ENCODE measurements around the gene FMOD. TPM values are rescaled to one million over a fixed set of nuclear protein-coding genes. Genes with fewer than 3 reads are reported as not detected.
"Not testable (repeated sequence)": the region's sequence is repeated elsewhere in the genome, so short reads cannot be mapped to it uniquely, and the experiment has no call there.

Gene FMOD
- polyA plus RNA-seq, 6 donors from 2014 or later: not detected

DNA sequence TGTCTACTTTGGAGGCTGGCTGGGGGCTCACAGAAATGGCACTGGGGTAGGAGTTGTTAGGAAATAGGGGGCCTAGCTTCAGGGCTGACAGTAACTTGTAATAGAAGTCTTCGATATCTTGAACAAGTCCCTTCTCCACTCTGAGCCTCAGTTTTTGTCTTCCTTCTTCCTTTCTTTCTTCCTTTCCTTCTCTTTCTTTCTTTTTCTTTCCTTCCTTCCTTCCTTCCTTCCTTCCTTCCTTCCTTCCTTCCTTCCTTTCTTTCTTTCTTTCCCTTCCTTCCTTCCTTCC, 32.7 kb downstream of the FMOD start:
- Mint-ChIP-seq H3K27ac (peak overlapping the region in 4 of 6 donors; percentile 34 to 95 (median 52)), H3K4me1 (peaks cover 63 to 85% (median 74%) of the 10 kb centered on the region in 3 donors), H3K27me3 (no peaks in the 10 kb centered on the region), H3K4me3 (no peak overlapping the region), H3K36me3 (peaks cover 0 to 9% of the 10 kb centered on the region in 2 donors), H3K9me3 (no peaks in the 10 kb centered on the region)
- DNase-seq: no peak
- no peak for ATAC-seq (ENCODE audit: low read depth in 2 of 2)

DNA sequence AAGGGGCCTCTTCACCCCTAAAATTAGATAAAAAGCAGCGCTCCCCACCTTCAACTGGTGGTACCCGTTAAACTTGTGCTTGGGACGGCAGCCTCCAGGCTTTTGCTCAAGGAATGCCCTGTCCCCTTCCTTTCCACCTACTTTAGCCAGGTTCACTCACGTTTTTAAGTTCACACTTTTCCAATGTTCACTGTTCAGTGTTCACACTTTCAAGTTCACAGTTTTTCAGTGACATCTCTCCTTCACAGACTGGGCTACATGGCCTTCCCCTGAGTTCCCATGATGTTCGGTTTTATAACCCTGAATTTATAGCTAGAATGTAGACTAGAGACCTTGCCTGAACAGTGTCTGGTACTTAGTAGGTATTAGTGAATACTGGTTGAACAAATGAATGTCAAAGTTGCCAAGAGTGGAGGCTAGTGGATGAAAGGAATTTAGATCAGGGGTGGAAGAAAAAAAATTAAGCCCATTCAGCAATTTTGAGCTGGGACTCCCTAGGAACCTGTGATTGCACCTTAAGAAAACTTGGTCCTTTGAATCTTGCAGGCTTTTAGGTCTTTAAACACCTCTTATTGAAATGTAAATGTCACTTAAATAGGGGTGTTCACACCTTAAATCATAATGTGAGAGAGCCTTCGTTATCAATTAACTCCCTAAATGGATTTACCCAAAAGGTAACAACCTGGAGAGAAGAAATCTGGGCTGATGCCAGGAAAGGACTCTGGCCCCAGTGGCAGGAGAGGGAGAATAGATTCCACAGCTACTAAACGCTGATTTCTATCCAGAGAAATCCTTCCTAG, 33.3 kb downstream of the FMOD start:
- ATAC-seq (ENCODE audit: low read depth in 2 of 2) (no peak), DNase-seq (no peak)
- H3K9me3 Mint-ChIP-seq: no peaks in the 10 kb centered on the region
- H3K4me1 Mint-ChIP-seq: peaks cover 57 to 84% (median 69%) of the 10 kb centered on the region in 3 donors
- H3K4me3 Mint-ChIP-seq: peak overlapping the region in 2 of 8 donors; percentile 5 to 39
- H3K36me3 Mint-ChIP-seq: peaks cover 0 to 9% of the 10 kb centered on the region in 2 donors
- no peaks in the 10 kb centered on the region for H3K27me3 Mint-ChIP-seq
- H3K27ac Mint-ChIP-seq: peak overlapping the region; percentile 34 to 91 (median 52)

DNA sequence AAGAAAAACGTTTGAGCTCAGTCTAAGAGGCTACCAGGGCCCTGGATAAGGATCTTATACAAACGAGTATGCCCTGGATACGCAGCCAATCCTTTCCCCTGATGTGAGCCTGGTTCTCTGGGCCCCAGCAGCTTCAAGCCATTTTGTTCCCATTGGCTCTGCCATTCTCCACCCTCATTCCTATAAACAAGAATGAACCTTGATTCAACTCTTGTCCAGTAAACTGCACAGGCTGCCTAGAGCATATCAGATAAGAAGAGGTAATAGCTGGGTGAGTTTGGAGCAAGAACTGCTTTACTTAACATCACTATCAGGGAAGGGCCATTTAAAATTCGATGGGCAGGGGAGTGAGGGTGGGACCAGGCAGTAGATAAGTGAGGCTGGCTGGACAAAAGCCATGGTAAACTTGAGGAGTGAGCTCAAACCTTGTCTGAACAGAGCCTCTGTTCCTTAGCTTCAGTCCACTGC, 34.3 kb downstream of the FMOD start:
- Mint-ChIP-seq H3K36me3 (peaks cover 0 to 9% of the 10 kb centered on the region in 2 donors), H3K4me1 (peaks cover 50 to 83% (median 64%) of the 10 kb centered on the region in 3 donors), H3K27ac (peak overlapping the region in 3 of 6 donors; percentile 15 to 80 (median 49)), H3K9me3 (no peaks in the 10 kb centered on the region), H3K27me3 (no peaks in the 10 kb centered on the region), H3K4me3 (no peak overlapping the region)
- ATAC-seq (ENCODE audit: low read depth in 2 of 2) (no peak), DNase-seq (no peak)

DNA sequence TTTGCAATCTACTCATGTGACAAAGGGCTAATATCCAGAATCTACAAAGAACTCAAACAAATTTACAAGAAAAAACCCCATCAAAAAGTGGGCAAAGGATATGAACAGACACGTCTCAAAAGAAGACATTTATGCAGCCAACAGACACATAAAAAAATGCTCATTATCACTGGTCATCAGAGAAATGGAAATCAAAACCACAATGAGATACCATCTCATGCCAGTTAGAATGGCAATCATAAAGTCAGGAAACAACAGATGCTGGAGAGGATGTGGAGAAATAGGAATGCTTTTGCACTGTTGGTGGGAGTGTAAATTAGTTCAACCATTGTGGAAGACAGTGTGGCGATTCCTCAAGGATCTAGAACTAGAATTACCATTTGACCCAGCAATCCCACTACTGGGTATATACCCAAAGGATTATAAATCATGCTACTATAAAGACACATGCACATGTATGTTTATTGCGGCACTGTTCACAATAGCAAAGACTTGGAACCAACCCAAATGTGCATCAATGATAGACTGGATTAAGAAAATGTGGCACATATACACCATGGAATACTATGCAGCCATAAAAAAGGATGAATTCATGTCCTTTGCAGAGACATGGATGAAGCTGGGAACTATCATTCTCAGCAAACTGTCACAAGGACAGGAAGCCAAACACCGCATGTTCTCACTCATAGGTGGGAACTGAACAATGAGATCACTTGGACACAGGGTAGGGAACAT, 36.7 kb downstream of the FMOD start:
- DNase-seq; H3K9me3 Mint-ChIP-seq; ATAC-seq (ENCODE audit: low read depth in 2 of 2); H3K27me3 Mint-ChIP-seq: not testable (repeated sequence)
- Mint-ChIP-seq H3K4me1 (peaks cover 52 to 83% (median 64%) of the 10 kb centered on the region in 3 donors), H3K27ac (peak overlapping the region in 3 of 6 donors; percentile 47 to 82 (median 67)), H3K36me3 (peaks cover 12 to 23% of the 10 kb centered on the region in 2 donors), H3K4me3 (peak overlapping the region in 2 of 8 donors; percentile 18 to 47)

DNA sequence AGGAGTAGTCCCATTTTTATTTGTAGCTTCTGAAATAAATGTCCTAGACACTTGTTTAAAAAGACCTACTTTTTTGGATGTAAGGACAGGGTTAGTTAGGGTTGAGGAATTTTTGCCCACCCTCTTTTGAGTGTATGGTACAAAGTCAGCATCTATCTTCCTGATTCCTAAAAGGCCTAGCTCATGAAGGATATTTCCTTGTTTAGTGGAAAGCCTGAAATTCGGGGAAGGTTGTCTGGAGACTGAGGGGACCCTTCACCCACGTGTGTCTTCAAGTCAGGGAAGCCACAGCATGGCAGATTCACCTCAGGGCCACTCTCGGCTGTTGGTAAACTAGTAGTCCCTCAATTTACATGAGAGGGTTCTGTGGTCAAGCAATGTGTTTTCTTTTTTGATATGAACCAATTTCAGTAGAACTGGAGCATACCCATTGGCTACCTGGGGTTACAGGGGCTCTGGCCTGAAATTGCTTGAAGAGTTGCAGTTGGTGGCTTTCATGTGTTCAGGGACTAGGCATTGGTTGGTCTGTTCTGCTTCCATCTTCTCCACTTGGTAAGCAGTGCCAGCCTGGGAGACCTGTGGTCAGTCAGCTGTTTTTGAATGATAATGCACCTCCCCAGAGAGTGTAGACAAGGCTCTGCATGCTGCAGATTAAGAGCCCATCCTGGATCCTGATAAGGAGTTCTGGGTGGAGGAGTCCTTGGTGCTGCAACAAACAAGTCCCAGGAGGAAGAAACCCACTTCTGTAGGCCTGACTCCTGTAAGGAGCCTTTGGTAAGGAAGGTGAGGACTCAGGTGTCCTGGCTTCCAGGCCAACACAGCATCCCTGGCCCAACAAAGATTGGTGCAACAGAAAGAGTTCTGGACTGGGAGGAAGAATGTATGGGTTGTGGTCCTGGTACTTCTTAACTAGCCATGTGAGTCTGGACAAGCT, 39.3 kb downstream of the FMOD start:
- ATAC-seq (ENCODE audit: low read depth in 2 of 2) (no peak), DNase-seq (no peak)
- Mint-ChIP-seq H3K27ac (peak overlapping the region; percentile 49 to 99 (median 68)), H3K9me3 (no peaks in the 10 kb centered on the region), H3K36me3 (peaks cover 34 to 46% of the 10 kb centered on the region in 2 donors), H3K27me3 (no peaks in the 10 kb centered on the region), H3K4me3 (peak overlapping the region; percentile 19 to 100 (median 60)), H3K4me1 (peaks cover 59 to 79% (median 66%) of the 10 kb centered on the region in 3 donors)

DNA sequence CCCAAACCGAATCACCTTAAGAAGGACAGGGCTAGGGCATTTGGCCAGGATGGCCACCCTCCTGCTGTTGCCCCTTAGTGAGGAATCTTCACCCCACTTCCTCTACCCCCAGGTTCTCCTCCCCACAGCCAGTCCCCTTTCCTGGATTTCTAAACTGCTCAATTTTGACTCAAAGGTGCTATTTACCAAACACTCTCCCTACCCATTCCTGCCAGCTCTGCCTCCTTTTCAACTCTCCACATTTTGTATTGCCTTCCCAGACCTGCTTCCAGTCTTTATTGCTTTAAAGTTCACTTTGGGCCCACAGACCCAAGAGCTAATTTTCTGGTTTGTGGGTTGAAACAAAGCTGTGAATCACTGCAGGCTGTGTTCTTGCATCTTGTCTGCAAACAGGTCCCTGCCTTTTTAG, 42.0 kb downstream of the FMOD start:
- H3K4me1 Mint-ChIP-seq: peaks cover 67 to 80% (median 76%) of the 10 kb centered on the region in 3 donors
- H3K9me3 Mint-ChIP-seq: no peaks in the 10 kb centered on the region
- peaks cover 37 to 50% of the 10 kb centered on the region in 2 donors for H3K36me3 Mint-ChIP-seq
- peak overlapping the region; percentile 28 to 100 (median 86) for H3K27ac Mint-ChIP-seq
- H3K27me3 Mint-ChIP-seq: no peaks in the 10 kb centered on the region
- DNase-seq: no peak
- ATAC-seq (ENCODE audit: low read depth in 2 of 2): no peak
- peak overlapping the region; percentile 95 to 100 (median 98) for H3K4me3 Mint-ChIP-seq

DNA sequence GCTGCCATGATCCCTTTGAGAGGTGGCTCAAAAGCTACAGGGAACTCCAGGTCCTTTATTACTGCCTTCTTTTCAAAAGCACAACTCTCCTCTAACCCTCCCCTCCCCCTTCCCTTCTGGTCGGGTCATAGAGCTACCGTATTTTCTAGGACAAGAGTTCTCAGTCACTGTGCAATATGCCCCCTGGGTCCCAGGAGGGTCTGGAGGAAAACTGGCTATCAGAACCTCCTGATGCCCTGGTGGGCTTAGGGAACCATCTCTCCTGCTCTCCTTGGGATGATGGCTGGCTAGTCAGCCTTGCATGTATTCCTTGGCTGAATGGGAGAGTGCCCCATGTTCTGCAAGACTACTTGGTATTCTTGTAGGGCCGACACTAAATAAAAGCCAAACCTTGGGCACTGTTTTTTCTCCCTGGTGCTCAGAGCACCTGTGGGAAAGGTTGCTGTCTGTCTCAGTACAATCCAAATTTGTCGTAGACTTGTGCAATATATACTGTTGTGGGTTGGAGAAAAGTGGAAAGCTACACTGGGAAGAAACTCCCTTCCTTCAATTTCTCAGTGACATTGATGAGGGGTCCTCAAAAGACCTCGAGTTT, 42.5 kb downstream of the FMOD start:
- H3K4me3 Mint-ChIP-seq: peak overlapping the region; percentile 95 to 100 (median 98)
- ATAC-seq (ENCODE audit: low read depth in 2 of 2) (no peak), DNase-seq (no peak)
- H3K27ac Mint-ChIP-seq: peak overlapping the region; percentile 58 to 100 (median 86)
- no peaks in the 10 kb centered on the region for H3K9me3 Mint-ChIP-seq
- peaks cover 37 to 45% of the 10 kb centered on the region in 2 donors for H3K36me3 Mint-ChIP-seq
- H3K27me3 Mint-ChIP-seq: no peaks in the 10 kb centered on the region
- peaks cover 72 to 80% (median 76%) of the 10 kb centered on the region in 3 donors for H3K4me1 Mint-ChIP-seq

DNA sequence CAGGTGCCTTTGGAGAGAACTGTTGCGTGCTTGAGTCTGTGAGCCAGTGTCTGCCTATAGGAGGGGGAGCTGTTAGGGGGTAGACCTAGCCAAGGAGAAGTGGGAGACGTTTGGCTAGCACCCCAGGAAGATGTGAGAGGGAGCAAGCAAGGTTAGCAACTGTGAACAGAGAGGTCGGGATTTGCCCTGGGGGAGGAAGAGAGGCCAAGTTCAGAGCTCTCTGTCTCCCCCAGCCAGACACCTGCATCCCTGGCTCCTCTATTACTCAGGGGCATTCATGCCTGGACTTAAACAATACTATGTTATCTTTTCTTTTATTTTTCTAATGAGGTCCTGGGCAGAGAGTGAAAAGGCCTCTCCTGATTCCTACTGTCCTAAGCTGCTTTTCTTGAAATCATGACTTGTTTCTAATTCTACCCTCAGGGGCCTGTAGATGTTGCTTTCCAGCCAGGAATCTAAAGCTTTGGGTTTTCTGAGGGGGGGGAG, 43.2 kb downstream of the FMOD start:
- Mint-ChIP-seq H3K36me3 (peaks cover 37 to 43% of the 10 kb centered on the region in 2 donors), H3K9me3 (no peaks in the 10 kb centered on the region), H3K27me3 (no peaks in the 10 kb centered on the region), H3K4me3 (peak overlapping the region; percentile 95 to 100 (median 98)), H3K4me1 (peaks cover 77 to 84% (median 79%) of the 10 kb centered on the region in 3 donors), H3K27ac (peak overlapping the region; percentile 61 to 100 (median 99))
- no peak for DNase-seq
- no peak for ATAC-seq (ENCODE audit: low read depth in 2 of 2)

DNA sequence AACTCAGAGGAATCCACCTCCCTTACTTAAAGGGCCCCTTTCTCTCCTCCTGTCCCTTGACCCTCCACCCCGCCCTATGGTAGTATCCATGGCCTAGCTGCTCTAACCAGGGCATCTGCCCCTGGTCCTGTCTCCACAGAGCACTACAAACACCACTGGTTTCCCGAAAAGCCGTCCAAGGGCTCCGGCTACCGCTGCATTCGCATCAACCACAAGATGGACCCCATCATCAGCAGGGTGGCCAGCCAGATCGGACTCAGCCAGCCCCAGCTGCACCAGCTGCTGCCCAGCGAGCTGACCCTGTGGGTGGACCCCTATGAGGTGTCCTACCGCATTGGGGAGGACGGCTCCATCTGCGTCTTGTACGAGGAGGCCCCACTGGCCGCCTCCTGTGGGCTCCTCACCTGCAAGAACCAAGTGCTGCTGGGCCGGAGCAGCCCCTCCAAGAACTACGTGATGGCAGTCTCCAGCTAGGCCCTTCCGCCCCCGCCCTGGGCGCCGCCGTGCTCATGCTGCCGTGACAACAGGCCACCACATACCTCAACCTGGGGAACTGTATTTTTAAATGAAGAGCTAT, 43.9 kb downstream of the FMOD start:
- H3K36me3 Mint-ChIP-seq: peaks cover 37 to 43% of the 10 kb centered on the region in 2 donors
- no peak for ATAC-seq (ENCODE audit: low read depth in 2 of 2)
- peaks cover 78 to 90% (median 82%) of the 10 kb centered on the region in 3 donors for H3K4me1 Mint-ChIP-seq
- H3K4me3 Mint-ChIP-seq: peak overlapping the region; percentile 95 to 100 (median 98)
- H3K27me3 Mint-ChIP-seq: no peaks in the 10 kb centered on the region
- peak overlapping the region; percentile 94 to 100 (median 99) for H3K27ac Mint-ChIP-seq
- DNase-seq: no peak
- H3K9me3 Mint-ChIP-seq: no peaks in the 10 kb centered on the region

DNA sequence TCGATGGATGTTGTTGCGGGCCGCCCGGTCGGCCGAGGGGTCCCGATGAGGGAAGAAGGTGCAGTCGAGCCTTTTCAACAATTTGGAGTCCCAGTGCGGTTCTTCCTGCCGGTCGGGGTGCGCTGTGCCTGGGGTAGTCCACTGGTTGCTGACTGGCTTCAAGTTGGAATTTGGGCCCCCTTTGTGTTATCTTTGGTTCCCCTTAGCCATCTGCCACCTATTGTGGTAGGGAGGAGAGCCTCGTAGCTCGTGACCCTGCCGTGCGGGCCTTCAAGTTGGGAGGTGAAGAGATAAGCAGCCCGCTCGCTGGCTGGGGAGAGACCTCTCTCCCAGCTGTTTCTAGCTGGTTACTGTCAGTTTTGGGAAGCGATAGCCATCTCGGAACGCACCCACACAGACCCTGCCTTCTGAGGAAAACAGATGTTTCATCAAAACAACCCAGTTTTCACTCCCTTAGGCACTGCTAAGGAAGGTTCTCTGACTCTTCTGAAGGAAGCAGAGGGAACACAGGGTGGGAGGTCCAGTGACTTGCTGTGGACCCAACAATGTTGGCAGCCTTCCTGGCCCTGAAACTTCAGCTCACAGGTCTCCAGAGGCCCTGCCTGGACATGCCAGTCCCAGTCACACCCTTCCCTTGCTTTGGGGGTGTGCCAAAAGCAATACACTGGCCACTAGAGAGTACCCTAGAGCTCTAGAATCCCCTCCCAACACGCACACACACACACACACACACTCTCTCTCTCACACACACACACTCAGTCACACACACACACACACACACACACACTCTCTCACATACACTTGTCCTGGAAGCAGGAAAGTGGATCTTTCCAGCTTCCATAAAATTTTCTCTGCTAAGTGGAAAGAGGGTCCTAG, 44.6 kb downstream of the FMOD start:
- H3K4me3 Mint-ChIP-seq: peak overlapping the region; percentile 95 to 100 (median 98)
- peak overlapping the region; percentile 94 to 100 (median 99) for H3K27ac Mint-ChIP-seq
- H3K4me1 Mint-ChIP-seq: peaks cover 75 to 85% (median 78%) of the 10 kb centered on the region in 3 donors
- H3K27me3 Mint-ChIP-seq: no peaks in the 10 kb centered on the region
- DNase-seq: no peak
- ATAC-seq (ENCODE audit: low read depth in 2 of 2): no peak
- H3K36me3 Mint-ChIP-seq: peaks cover 37 to 43% of the 10 kb centered on the region in 2 donors
- no peaks in the 10 kb centered on the region for H3K9me3 Mint-ChIP-seq

DNA sequence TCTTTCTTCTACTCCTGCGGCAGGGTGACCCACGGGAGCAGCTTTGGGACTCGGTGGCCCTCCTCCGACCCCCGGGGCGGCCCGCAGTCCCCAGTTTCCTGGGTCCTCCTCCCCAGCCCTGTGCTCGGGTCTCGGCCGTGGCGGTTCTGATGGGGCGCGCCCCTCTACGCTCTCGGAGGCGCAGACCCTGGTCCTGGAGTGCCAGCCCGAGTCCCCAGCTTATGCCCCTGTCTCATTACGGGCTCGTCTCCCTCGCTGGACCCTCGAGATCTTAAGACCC, 45.2 kb downstream of the FMOD start:
- Mint-ChIP-seq H3K4me3 (peak overlapping the region; percentile 95 to 100 (median 98)), H3K36me3 (peaks cover 37 to 43% of the 10 kb centered on the region in 2 donors), H3K27me3 (no peaks in the 10 kb centered on the region), H3K4me1 (peaks cover 75 to 85% (median 78%) of the 10 kb centered on the region in 3 donors), H3K27ac (peak overlapping the region; percentile 94 to 100 (median 99)), H3K9me3 (no peaks in the 10 kb centered on the region)
- peak; percentile 3 to 5 for ATAC-seq (ENCODE audit: low read depth in 2 of 2)
- DNase-seq: no peak

All from naive B cell (primary cell).